ENCODE data around the gene BARX2.

DNA sequence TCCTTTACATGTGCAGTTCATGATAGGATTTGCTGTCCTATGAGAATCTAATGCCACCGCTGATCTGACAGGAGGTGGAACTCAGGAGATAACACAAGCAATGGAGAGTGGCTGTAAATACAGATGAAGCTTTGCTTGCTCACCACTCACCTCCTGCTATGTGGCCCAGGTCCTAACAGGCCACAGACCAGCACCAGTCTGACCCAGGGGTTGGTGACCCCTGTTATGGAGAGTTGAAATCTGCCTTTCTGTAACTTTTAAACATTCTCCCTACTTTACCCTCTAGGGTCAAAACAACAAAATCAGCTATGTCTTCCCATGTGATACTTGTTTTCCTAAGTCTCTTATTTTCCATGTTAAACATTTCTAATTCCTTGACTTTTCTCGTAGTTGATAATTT is 48.7 kb upstream of the BARX2 start:
- TF ChIP-seq, protein P1, sequence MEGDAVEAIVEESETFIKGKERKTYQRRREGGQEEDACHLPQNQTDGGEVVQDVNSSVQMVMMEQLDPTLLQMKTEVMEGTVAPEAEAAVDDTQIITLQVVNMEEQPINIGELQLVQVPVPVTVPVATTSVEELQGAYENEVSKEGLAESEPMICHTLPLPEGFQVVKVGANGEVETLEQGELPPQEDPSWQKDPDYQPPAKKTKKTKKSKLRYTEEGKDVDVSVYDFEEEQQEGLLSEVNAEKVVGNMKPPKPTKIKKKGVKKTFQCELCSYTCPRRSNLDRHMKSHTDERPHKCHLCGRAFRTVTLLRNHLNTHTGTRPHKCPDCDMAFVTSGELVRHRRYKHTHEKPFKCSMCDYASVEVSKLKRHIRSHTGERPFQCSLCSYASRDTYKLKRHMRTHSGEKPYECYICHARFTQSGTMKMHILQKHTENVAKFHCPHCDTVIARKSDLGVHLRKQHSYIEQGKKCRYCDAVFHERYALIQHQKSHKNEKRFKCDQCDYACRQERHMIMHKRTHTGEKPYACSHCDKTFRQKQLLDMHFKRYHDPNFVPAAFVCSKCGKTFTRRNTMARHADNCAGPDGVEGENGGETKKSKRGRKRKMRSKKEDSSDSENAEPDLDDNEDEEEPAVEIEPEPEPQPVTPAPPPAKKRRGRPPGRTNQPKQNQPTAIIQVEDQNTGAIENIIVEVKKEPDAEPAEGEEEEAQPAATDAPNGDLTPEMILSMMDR (IDR thresholded peaks at IDR 0.05; ENCODE audit: extremely low read depth in 1 of 2, insufficient read depth in 1 of 2, low read depth in 1 of 2, low read length in 2 of 2), result no peak
- no peak for TF ChIP-seq FOS (IDR thresholded peaks at IDR 0.05; ENCODE audit: borderline replicate concordance, insufficient read depth, low read length)
- TF ChIP-seq MAX (IDR thresholded peaks at IDR 0.05; ENCODE audit: insufficient read depth, insufficient read length), result no peak
- no peak for TF ChIP-seq JUN (IDR thresholded peaks at IDR 0.05; ENCODE audit: borderline replicate concordance, insufficient read depth, insufficient read length, low read depth)
- no peak for TF ChIP-seq EZH2 (IDR thresholded peaks at IDR 0.05; ENCODE audit: borderline replicate concordance, low read depth, low read length, severe bottlenecking)

All from endothelial cell of umbilical vein (primary cell).